ENCODE measurements around the gene ATL2. TPM values are rescaled to one million over a fixed set of nuclear protein-coding genes. Genes with fewer than 3 reads are reported as not detected.

ATL2 gene
- total RNA-seq, 2 donors from 2014 or later: 125 to 139 TPM

- no peak overlapping the region for H3K4me3 Mint-ChIP-seq
- peaks cover 24% of the 10 kb centered on the region for H3K27me3 Mint-ChIP-seq (ENCODE audit: insufficient read depth)
- Histone ChIP-seq H3K9ac (ENCODE audit: extremely low read depth, low read length, poor library complexity, severe bottlenecking) (no peak overlapping the region), H3K4me3 (ENCODE audit: low read length) (no peak overlapping the region), H3K4me1 (ENCODE audit: control insufficient read depth, insufficient read depth, low read length) (no peaks in the 10 kb centered on the region), H3K27ac (ENCODE audit: low read depth, low read length) (no peak overlapping the region), H3K27me3 (ENCODE audit: control insufficient read depth, insufficient read depth, low read length, poor library complexity, severe bottlenecking) (no peaks in the 10 kb centered on the region), H3K36me3 (ENCODE audit: control insufficient read depth, insufficient read depth, low read length) (no peaks in the 10 kb centered on the region), H3K9me3 (ENCODE audit: control insufficient read depth, low read length) (no peaks in the 10 kb centered on the region)
- H3K4me1 Mint-ChIP-seq: peaks cover 5% of the 10 kb centered on the region
- 96% methylated on average over 4 of the region's 4 CpGs; no CpG with 5 or more reads in 1 of the 2 experiments for WGBS, 2 experiments (ENCODE audit: insufficient coverage in 1 of 2, insufficient read length in 1 of 2)
- no peaks in the 10 kb centered on the region for H3K9me3 Mint-ChIP-seq
- TF ChIP-seq CTCF (conservative IDR thresholded peaks at IDR 0.05): no peak
- no peaks in the 10 kb centered on the region for H3K36me3 Mint-ChIP-seq (ENCODE audit: low read depth)
- DNase-seq: no peak
- H3K27ac Mint-ChIP-seq: no peak overlapping the region
Measured at GRCh38 chr2:38264396-38265221, 112.5 kb downstream of the ATL2 start.

GRCh38 chr2:38263293-38263692, 113.8 kb downstream of the ATL2 start:
- TF ChIP-seq CTCF (conservative IDR thresholded peaks at IDR 0.05): no peak
- Mint-ChIP-seq H3K9me3 (no peaks in the 10 kb centered on the region), H3K27me3 (ENCODE audit: insufficient read depth) (peaks cover 24% of the 10 kb centered on the region), H3K36me3 (ENCODE audit: low read depth) (no peaks in the 10 kb centered on the region), H3K4me1 (peaks cover 3% of the 10 kb centered on the region), H3K4me3 (no peak overlapping the region), H3K27ac (no peak overlapping the region)
- Histone ChIP-seq H3K27me3 (ENCODE audit: control insufficient read depth, insufficient read depth, low read length, poor library complexity, severe bottlenecking) (no peaks in the 10 kb centered on the region), H3K4me3 (ENCODE audit: low read length) (no peak overlapping the region), H3K4me1 (ENCODE audit: control insufficient read depth, insufficient read depth, low read length) (no peaks in the 10 kb centered on the region), H3K9me3 (ENCODE audit: control insufficient read depth, low read length) (no peaks in the 10 kb centered on the region), H3K36me3 (ENCODE audit: control insufficient read depth, insufficient read depth, low read length) (no peaks in the 10 kb centered on the region), H3K9ac (ENCODE audit: extremely low read depth, low read length, poor library complexity, severe bottlenecking) (no peak overlapping the region), H3K27ac (ENCODE audit: low read depth, low read length) (no peak overlapping the region)
- DNase-seq: no peak
- 86 to 91% methylated on average over 1 to 5 of the region's 6 CpGs for WGBS, 2 experiments (ENCODE audit: insufficient coverage in 1 of 2, insufficient read length in 1 of 2)

DNA sequence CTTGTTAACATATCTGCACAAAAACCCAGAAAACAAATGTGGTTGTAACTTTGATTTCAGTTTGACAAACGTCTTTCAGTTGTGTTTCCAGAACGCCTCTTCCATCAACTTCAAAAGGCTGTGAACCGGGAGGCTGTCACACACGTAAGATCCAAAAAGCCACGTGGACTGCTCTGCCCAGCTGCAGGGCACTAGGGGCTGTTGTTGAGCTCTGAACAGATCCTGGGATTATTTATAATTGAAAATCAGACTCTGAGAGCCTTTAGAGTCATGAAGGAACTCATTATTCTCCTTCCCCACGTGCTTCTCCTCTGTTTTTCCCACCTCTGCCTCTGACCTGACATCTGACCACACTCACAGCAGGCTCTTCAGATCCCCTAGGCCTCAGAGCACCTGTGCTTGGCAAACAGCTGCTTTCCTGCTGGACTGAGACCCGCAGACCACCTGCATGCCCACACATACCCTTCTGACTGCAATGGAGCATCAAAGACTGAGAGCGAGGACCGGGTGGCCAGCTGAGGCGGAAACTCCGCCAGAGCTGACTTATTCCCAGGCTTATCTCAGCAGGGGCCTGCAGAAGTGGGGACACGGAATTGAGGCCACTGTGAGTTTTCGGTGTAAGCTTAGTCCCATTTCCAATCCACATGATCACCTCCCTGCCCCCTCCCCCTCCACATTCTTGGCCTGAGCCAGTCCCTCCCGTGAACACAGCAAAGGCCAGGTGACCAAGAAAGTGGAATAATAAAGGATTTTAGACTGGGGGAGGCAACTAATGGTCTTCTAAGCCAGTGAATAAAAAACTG, 114.8 kb downstream of the ATL2 start:
- H3K9me3 Mint-ChIP-seq: no peaks in the 10 kb centered on the region
- Histone ChIP-seq H3K27ac (ENCODE audit: low read depth, low read length) (no peak overlapping the region), H3K9ac (ENCODE audit: extremely low read depth, low read length, poor library complexity, severe bottlenecking) (no peak overlapping the region), H3K36me3 (ENCODE audit: control insufficient read depth, insufficient read depth, low read length) (no peaks in the 10 kb centered on the region), H3K4me3 (ENCODE audit: low read length) (no peak overlapping the region), H3K27me3 (ENCODE audit: control insufficient read depth, insufficient read depth, low read length, poor library complexity, severe bottlenecking) (no peaks in the 10 kb centered on the region), H3K4me1 (ENCODE audit: control insufficient read depth, insufficient read depth, low read length) (no peaks in the 10 kb centered on the region), H3K9me3 (ENCODE audit: control insufficient read depth, low read length) (no peaks in the 10 kb centered on the region)
- peak; percentile 53 for DNase-seq
- peaks cover 2% of the 10 kb centered on the region for H3K4me1 Mint-ChIP-seq
- H3K36me3 Mint-ChIP-seq (ENCODE audit: low read depth): no peaks in the 10 kb centered on the region
- no peak overlapping the region for H3K4me3 Mint-ChIP-seq
- no peak overlapping the region for H3K27ac Mint-ChIP-seq
- 86 to 87% methylated on average over 6 to 14 of the region's 14 CpGs for WGBS, 2 experiments (ENCODE audit: insufficient coverage in 1 of 2, insufficient read length in 1 of 2)
- H3K27me3 Mint-ChIP-seq (ENCODE audit: insufficient read depth): peaks cover 24% of the 10 kb centered on the region
- no peak for TF ChIP-seq CTCF (conservative IDR thresholded peaks at IDR 0.05)
